ENCODE measurements around the gene MSL1.

Gene MSL1

DNA sequence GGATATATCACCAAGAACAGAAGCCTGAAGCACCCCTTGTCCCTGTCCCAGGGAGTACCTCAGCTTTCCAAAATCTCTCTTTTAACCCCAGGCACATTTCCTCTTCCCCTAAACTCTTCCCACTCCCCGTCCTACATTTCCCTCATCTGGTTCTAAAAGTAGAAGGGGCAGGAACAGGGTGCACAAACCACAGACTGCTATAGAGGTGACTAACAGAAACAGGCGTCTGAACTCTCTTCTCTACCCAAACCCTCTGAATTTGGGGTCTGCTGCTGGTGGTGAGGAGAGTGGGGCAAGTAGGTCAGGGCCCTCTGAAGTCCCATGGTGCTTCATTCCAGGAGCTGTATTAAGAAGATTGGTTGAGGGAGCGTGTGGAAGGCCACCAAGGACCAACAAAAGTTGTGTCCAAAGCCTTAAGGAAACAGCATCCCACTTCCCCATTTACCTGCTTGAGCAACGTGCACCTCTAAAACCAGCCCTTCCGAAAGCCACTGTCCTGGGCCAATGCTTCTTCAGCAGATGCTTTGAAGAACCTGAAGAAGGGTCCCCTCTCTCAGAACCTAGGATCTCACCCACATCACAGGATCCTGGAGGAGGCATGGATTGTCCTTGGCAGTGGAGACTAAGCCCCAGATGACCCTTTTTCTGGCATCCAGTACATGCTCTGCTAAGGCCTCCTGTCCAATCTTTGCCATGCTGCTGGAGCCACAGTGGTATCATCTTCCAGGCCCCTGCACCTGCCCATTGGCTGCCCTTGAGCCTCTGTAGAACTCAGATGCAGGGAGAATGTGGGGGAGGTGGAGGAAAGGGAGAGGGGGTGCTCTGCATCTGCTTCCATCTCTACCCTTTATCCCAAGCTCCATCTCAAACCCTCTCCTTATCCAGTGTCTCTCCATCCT, 15.7 kb upstream of the MSL1 start:
- DNase-seq, result no peak

DNA sequence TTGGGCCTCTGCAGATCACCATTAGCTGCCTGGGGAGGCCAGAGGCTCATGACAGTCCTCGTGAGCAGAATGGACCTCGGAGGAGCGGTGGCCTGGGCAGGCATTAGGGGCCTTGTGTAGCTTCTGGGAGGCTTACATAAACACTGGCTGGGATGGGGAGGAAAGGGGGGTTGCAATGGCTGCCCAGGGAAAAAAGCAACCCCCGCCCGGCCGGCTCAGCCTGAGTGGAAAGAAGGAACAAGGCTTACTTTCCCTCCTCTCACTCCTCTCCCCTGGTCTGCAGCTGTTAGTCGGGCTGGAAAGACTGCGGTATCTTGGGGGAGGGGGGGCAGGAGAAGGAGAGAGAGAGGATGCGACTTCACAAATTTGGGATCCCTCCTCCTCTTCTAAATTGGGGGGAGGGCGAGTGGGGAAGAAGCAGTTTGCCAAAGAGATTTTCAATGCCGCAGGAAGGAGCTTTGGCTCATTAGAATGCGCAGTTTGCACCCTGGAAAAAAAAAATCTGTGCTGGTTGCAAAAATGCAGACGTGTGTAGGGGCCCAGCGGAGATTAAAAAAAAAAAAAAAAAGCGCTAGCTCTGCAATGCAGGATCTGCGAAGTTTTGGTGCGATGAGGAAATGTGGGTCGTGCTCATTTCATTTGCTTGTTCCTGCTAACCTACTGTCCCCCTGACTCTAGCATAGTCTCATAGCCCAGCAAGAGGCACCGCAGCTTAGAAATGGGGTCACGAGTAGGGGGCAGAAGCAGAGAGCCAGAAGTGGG, 14.8 kb upstream of the MSL1 start:
- DNase-seq, result peak; percentile 73

- DNase-seq, result no peak
Measured at GRCh38 chr17:40107522-40108174, 14.1 kb upstream of the MSL1 start.

- no peak for DNase-seq
Measured at GRCh38 chr17:40108970-40109824, 12.6 kb upstream of the MSL1 start.

DNA sequence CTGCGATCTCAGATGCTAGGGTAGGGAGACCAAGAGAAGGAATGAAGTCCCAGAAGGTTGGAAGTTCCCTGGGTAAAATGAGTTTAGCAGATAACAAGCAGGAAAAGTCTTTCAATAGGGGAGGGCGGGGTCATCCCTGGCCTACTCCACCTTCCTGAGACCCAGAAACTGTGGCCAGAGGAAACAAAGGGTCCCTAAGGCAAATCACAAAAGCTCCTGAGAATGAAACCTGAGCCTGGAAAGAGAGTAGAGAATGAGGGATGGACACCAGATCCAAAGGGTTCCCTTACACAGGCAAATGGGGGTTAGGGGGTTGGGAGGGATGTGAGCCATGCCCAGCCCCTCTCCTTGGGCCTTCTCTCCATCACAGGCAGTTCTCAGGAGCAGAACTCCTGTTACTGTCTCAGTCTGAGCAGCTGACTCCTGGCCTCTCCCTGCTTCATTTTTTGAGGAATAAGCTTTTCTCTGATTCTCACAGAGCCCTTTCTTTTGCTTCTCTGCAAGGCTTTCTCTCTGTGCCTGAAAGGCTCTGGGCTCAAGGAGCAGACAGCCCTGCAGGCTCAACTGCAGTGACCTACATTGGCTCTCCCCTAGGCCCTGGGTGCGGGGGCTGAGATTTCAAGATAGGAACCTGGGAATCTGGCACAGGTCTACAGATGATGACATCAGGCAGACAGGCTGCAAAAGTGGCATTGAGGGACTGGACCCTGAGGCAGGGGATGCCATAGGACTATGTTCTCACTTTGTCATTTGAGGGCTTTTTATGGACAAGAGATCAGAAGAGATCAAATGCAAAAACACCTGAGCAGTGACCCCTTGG, 11.5 kb upstream of the MSL1 start:
- no peak for DNase-seq

DNA sequence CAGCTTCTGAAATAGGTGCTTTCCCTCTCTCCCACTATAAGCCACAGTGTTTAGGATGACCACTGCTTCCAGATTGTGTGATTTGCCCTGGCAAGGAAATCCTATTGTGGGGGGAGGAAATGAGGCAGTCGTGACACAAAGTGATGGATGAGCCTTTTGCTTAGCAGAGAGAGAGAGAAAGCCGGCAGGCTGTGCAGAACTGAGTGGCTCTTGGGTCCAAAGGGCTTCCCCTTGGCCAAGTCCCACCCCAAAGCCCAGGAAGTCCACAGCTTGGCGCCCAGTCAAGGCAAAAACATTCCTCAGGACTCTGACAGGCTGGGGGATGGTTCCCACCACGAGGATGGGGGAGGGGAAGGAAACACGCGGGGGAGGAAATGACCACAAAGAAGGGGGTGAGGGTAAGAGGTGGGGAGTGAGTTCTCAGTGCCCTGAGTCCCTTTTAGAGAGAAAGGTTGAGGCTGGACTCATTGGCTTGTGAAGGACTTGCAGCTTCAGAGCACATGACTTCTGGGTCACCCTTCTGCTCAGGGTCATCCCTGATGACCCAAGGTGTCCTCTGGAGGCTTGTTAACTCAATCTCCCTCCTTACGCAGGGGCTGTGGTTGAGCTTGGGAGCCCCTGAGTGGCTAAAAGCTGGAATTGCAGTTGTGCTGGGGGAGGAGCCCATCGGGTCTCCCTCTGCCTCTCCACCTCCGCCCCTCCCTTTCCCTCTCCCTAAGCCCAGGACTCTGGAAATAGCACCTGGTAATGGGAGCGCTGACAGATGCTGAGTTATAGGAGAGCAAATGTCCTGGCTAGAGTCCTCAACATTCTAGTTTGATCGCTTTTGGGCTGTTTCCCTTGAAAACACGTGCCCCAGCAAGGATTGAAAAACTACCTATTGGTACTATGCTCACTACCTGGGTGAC, 10.3 kb upstream of the MSL1 start:
- DNase-seq, result peak; percentile 97

DNA sequence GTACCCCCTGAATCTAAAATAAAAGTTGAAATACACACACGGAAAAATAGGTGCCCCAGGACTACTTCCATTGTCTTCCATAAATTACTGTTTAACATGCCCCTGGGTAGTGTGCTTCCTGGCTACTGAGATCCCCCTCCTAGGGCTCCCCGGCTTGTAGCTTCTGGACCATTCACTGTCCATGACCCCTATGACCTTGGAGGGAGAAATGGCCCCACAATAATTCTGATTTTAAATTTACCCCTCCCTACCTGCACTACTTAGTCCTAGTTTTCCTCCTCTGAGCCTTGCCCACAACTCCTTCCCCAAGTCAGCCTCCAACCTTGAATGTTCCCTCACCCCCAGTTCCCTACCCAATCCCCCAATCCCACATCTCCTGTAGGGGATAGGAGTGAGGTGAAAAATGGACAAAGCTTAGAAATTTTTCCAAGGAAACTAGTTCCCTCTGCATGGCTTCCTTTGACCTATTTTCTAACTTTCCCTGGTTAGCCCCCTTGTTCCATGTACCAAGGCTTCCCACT, 9.5 kb upstream of the MSL1 start:
- DNase-seq, result no peak

DNA sequence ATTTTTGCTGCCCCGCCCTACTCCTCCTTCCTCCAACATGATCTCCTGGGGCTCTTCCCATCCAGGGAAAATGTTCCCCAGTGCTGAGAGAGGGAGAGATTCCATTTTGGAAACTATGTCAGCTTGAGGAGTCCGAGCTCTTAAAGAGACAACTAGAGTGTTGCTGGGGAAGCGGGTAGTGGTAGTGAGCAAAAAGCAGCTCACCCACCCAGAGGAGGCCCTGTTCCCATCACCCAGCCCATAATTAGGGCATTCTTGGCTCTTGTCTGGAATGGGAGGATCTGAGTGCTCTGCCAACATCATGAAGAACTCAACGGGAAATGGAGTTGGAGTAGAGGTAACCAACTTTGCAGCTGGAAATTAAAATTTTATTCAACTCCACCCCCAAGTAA, 9.1 kb upstream of the MSL1 start:
- DNase-seq, result no peak

GRCh38 chr17:40113110-40113906, 8.5 kb upstream of the MSL1 start:
- peak; percentile 96 for DNase-seq

DNA sequence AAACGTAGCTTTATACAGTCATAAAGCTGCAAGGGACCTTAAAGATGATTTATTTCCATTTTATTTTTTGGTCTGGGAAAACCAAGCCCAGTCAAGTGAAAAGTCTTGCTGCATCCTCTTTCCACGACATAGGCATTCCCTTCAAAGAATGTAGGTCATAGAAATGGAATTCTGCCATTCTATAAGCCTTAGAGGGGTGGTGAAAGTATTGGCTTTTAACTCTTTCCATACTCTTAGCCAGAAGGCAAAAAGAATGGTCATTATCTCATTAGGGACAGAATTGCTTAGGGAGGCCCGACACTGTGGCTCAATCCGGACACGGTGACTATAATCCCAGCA, 7.9 kb upstream of the MSL1 start:
- peak; percentile 78 for DNase-seq

DNA sequence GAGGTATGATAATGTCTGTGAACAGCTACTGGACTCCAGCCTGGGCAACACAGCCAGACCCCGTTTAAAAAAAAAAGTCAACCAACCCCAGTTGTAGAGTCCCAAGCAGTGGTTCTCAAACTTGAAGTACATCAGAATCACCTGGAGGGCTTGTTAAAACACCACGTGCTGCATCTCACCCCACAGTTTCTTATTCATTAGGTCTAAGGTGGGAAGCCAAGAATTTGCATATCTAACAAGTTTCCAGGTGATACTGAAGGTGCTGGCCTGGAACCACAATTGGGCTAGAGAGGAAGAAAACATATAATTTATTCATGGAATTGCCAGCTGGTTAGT, 6.7 kb upstream of the MSL1 start:
- DNase-seq, result no peak

GRCh38 chr17:40122136-40122998, 596 bp downstream of the MSL1 start:
- DNase-seq, result peak; percentile 50

DNA sequence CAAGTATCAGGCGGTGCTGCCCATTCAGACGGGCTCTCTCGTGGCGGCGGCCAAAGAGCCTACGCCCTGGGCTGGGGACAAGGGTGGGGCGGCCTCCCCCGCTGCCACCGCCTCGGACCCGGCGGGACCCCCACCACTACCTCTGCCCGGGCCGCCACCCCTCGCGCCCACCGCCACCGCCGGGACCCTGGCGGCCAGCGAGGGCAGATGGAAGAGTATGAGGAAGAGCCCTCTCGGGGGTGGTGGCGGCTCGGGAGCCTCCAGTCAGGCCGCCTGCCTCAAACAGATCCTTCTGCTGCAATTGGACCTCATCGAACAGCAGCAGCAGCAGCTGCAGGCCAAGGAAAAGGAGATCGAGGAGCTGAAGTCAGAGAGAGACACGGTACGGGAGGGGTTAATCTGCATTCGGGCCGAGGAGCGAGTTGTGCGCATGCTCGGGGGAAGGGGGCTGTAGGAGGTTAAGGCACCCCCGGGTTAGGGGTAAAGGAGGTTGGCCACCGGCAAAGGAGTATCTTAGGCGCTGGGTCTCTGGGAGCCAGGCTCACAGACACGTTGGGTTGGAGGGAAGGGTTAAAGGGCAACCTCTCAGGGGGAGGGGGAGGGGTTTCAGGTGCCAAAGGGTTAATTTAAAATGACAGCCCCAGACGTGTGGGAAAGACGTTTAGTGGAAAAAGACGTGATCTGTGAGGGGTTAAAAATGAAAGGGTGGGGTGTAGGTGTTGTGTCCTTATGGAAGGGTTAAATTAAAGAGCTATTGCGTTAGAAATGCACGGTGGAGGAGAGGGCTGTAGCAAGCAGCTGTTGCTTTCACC, 1.4 kb downstream of the MSL1 start:
- DNase-seq, result peak; percentile 48

GRCh38 chr17:40123811-40124114, 2.0 kb downstream of the MSL1 start:
- no peak for DNase-seq

GRCh38 chr17:40124279-40125141, 2.7 kb downstream of the MSL1 start:
- DNase-seq, result no peak

DNA sequence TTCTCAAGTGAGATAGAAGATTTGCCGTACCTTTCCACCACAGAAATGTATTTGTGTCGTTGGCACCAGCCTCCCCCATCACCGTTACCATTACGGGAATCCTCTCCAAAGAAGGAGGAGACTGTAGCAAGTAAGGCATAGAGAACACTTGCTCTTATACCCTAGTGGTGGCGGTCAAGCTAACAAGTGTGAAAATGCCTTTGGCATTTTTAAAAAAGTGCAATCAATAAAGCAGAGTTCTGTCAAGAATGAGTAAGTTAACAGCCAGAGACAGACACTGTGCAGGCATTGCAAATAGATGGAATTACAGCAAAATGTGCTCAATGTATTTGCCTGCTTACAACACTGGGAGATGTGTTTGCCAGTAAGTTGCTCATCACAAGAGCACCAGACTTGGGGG, 7.7 kb downstream of the MSL1 start:
- DNase-seq, result no peak

All from fibroblast of skin of abdomen (primary cell).